SW480 (cell line): ENCODE measurements around the gene GGT6.
"Not testable (repeated sequence)": the region's sequence is repeated elsewhere in the genome, so short reads cannot be mapped to it uniquely, and the experiment has no call there.

Source experiments
- DNase-seq: peaks from one replicate; pipeline ENCODE4 v3.0.0-alpha.2; 2016; ENCODE audit warnings: low spot score

GGT6 gene

DNA sequence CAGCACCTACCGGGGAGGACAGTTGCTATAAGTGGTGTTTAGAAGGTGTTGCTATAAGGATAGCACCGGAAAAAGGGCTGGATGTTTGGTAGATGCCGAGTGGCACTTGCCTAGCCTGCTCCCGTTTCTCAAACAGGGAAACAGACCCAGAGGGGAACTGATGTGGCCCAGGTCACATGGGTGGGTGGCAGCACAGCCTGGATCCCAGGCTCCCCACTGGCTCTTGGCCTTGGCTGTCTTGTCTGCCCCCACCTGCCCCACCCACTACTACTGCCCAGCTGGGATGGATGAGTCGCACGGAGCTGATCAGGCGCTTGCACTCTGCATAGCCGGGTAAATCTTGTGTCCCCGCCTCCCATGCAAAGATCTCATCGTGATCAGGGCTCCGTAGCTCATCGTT, 31.2 kb upstream of the GGT6 start:
- DNase-seq: peak; percentile 22

DNA sequence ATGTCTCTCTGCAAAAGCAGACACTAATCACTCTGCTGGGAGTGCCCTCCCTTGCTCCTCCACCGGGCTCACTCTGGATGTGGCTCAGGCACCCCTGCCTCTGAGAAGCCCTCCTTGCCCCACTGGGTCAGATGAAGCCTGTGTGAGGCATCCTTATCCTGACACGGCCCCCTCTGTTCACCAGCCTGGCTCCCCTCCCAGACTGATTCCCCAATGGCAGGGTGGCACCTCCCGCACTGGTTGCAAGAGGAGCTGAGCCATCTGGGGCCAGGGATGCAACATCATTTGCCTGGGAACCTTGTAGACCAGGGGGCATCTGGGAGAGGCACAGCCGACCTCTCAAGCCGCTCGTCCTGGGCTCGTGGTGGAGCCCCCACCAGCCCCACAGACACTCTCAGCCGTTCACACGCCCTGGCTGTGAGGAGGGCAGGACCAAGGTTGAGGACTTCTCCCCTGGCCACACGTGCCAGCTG, 30.6 kb upstream of the GGT6 start:
- no peak for DNase-seq

GRCh38 chr17:4590042-4590441, 29.7 kb upstream of the GGT6 start:
- not testable (repeated sequence) for DNase-seq

GRCh38 chr17:4588898-4589625, 28.7 kb upstream of the GGT6 start:
- no peak for DNase-seq

DNA sequence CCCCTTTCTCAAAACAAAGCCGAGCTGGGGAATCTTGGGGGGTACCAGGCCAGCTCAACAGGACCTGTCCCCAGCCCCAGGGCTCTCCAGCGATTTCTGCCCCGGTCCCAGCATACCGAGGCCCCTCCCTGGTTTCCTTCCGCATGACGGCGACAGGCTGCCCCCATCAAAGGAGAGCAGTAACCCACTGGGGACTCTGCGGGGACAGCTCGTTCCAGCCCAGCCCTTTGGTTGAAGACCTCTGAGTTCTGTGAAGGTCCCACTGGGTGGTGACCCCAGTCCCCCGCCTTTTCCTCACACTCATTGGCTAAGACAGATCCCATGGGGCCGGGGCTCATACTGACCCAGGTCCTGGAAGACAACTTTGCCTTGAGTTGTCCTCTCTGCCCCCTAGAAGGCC, 28.0 kb upstream of the GGT6 start:
- DNase-seq: no peak

- DNase-seq: no peak
Measured at GRCh38 chr17:4587803-4588202, 27.4 kb upstream of the GGT6 start.

DNA sequence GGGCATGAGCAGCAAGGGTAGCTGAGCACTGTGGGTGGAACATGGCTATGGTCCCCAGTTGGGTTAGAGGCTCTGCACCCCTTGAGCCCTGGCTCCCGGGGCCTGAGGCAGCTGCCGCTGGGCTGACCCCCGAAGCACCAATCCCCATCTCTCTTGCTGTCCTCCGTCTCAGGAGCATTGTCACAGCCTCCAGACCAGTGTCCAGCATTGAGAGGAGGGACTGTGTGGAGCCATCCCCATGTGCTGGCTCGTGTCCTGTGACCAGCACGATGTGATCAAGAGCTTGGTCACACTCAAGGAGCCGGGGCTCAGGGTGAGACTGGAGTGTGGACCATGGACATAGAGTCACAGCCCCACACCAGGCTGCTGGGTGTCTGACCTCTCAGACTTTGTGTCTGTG, 26.8 kb upstream of the GGT6 start:
- no peak for DNase-seq

- DNase-seq: no peak
Measured at GRCh38 chr17:4586043-4586442, 25.7 kb upstream of the GGT6 start.

DNA sequence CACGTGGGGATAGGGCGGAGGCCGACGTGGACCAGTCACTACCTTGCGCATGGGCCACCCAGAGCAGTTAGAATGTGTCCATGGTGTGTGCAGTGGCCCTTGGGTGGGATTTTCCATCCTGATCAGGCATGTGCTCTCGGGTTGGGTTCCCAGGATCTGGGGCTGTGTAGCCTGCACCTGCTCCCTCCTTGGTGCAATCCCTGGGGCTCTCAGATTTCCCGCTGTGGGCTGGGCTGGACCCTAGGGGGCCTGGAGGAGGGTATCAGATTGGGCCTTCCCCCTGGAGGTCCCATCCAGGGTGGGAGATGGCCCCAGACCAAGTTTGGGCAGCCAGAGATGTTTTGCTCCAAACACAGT, 25.2 kb upstream of the GGT6 start:
- no peak for DNase-seq

GRCh38 chr17:4584917-4585637, 24.7 kb upstream of the GGT6 start:
- no peak for DNase-seq

- no peak for DNase-seq
Measured at GRCh38 chr17:4584101-4584916, 23.9 kb upstream of the GGT6 start, which contains the start of gene SMTNL2. TSS of gene SMTNL2 (plus strand) at chr17:4584529. CDS start at chr17:4584606, 77 bp downstream.

GRCh38 chr17:4583782-4584100, 23.4 kb upstream of the GGT6 start:
- DNase-seq: peak; percentile 72

DNA sequence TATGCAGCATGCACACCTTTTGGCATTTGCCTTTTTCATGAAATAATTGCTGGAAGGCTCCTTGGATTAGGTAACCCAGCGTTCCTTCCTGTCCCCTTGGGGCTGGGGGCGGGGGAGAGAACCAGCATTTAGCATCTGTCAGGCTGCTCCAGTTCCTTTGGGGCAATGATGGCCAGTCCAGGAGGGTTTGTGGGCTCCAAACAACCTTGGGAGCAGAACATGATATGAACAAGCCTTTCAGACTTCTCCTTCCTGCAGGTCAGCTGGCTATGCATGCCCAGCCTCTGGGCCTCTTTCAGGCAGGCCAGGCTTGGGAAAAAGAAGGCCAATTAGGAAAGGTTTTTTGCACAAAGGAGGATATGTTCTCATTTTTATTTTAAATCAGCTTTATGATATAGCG, 22.8 kb upstream of the GGT6 start:
- DNase-seq: no peak

- no peak for DNase-seq
Measured at GRCh38 chr17:4582691-4583090, 22.3 kb upstream of the GGT6 start.

DNA sequence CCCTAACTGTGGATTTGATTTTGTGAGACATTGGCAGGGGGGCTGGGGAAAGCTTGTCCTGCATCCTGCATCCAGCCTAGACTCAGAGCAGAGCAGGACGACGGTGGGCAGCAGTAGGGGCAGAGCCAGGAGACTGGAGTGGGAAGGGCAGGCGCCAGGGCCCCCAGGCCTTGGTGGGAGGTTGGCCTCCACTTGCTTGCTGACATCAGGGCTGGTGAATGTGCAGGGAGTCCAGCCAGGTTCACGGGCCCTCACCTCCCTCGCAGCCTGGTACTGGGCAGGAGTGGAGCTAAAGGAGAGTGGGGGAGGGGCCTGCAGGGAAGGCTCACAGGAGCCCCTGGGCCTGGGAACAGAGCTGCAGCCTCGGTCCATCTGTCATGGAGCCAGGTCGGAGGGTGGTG, 21.7 kb upstream of the GGT6 start:
- no peak for DNase-seq

DNA sequence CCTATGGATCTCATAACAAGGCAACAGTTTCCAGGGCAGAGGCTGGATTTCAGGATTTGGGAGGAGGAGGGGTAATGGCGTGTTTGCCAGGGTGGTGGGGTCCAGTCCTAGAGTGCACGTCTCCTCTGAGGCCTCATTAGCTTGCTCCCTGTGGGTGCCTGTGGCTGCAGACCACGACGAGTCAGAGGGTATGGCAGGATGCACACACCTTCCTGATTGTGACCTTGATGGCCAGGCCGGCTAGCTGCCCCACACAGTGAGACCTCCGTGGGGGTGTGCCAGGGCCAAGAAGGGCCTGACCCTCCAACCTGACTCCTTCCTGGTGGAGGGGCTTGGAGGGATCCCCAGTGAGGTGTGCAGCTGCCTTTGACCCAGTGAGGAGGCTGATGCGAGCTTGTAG, 19.9 kb upstream of the GGT6 start:
- no peak for DNase-seq

DNA sequence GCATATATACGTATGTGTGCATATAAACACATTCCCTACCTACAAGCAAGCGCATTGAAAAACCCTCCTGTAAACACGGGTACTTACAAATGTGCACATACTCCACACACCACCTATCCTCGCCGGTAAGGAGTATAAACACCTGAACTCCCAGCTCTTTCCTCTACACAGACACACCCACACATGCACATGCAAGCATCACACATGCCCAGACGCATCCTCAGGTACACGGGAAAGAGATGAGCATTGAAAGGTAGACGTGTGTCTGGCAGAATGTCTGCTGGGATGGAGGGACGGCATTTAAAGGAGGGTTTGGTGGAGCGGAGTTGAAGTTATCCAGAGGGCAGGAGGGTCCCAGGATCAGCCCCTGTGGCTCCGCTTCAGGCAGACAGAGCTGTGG, 19.3 kb upstream of the GGT6 start:
- DNase-seq: no peak

- DNase-seq: not testable (repeated sequence)
Measured at GRCh38 chr17:4578349-4578748, 18.0 kb upstream of the GGT6 start.

GRCh38 chr17:4577386-4577993, 17.1 kb upstream of the GGT6 start:
- DNase-seq: no peak

DNA sequence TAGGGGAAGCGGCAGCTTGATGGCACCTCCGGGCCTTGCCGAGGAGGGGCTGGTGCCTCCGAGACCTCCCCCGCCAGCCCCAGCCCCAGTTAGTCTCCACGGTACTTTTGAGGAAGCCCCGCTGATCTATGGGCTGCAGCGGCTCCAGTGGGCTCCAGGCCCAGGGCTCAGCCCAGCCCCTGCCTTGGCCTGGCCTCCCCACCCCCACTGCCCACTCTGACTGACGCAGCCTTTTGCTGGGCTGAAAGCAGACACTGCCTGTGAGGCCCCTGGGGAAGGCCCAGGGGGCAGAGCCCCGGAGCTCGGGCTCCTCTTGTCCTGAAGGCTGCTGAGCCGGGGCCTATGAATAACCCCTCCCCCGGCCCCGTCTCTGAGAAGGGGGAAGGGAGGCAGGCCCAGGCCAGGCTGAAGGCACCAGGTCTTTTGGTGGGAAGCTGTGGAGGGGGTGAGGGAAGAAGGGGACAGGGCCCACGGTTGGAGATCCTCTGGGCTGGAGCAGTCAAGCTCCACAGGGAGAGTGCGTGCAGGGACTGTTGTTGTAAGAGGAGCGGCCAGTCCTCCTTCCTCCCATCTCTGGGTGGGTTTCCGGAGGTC, 16.4 kb upstream of the GGT6 start:
- DNase-seq: no peak

DNA sequence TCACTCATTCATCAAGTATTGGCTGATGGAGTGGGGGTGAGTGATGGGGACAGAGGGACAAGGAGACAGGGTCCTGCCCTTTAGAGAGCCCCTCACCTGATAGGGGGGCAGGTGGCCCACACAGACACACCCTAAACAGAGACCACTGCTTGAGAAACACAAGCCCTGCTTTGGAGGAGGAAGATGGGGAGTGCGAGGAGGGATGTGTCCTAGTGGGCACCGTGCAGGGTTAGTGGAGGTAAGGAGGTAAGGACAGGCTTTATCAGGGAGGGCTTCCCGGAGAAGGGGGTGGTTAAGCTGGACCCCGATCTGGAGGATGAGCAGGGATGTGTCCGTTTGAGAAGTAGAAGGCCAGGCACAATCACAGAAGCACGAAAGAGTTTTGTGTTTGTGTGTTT, 15.8 kb upstream of the GGT6 start:
- no peak for DNase-seq

DNA sequence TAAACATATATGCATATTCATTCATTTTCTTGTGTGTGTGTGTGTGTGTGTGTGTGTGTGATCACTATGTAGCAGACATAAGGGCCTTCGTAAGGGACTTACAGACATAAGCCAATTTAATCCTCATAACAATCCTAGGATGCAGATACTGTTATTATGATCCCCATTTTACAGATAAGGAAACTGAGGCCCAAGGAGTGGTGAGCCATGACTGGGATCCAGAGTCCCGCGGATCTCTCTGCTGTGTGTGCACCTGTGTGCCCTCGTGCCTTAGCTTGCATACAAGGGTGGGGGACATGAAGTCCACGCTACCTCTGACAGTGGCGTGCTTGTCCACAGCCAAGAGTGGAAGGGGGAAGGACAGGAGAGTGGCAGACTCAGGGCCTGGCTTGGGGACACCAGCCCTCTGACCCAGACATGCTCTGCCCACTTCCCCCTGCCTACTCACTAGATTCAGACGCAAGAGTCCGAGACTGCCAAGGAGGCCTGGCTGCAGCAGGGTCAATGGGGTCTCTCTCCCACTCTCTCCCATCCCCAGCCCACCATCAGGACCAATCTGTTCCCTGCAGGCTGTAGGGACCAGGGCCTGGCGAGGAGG, 14.2 kb upstream of the GGT6 start:
- DNase-seq: no peak
